Breast epithelium (tissue), 3 donors: ENCODE results near the gene PYGO2.

Source experiments
- CTCF ChIP-seq, 3 donors: fragments of 450-650 bp; IDR thresholded peaks; one replicate each; pipeline ENCODE4 v1.5.1; 2016 to 2017; ENCODE audit warnings: antibody characterized with exemption in 3 of 3, mild to moderate bottlenecking in 3 of 3, moderate library complexity in 3 of 3
- POLR2A ChIP-seq: fragments of 450-650 bp; IDR thresholded peaks from one replicate; pipeline ENCODE4 v1.6.1; 2016; ENCODE audit warnings: antibody characterized with exemption, mild to moderate bottlenecking, moderate library complexity
- POLR2AphosphoS5 ChIP-seq, 3 donors: sonication (generic); formaldehyde crosslinking; IDR thresholded peaks; one replicate each; pipeline ENCODE4 v1.6.1; 2017; ENCODE audit warnings: antibody characterized with exemption in 3 of 3

- TF ChIP-seq POLR2A (peak; percentile 84), POLR2AphosphoS5 (IDR thresholded peaks at IDR 0.05) (peak; percentile 45 to 78 (median 70)), CTCF (IDR thresholded peaks at IDR 0.05) (no peak)
Measured at GRCh38 chr1:154970631-154971340, 9.2 kb upstream of the PYGO2 start, which contains the start of gene SHC1.
